SW 1271 (cell line): ENCODE data around the gene ATP8B4.
A peak's percentile ranks its signal among the peaks of the same experiment; 100 is the strongest.

Source experiments
- DNase-seq, 2 experiments: peaks; one replicate each; lab custom pipeline; 2025; lab: John Stamatoyannopoulos, UW

The ATP8B4 gene

DNA sequence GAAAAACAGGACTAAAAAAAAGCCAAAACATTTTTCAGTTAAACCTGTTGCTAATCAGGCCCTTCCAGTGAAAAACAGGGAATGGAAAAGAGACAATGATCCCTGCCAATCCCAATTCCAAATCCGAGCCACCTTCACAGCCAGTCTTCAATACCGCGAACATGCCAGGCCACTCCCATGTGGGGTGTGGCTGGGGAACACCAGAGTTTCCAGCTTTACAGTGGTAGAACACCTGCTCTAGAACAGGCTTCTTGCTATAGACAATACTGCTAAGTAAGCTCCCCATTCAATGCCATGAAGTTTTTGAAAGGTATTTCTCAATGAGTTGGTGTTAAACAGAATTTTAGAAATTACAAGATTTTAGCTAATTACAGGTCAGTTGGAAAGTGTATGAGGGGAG is 228.3 kb downstream of the ATP8B4 start:
- DNase-seq, result no peak

DNA sequence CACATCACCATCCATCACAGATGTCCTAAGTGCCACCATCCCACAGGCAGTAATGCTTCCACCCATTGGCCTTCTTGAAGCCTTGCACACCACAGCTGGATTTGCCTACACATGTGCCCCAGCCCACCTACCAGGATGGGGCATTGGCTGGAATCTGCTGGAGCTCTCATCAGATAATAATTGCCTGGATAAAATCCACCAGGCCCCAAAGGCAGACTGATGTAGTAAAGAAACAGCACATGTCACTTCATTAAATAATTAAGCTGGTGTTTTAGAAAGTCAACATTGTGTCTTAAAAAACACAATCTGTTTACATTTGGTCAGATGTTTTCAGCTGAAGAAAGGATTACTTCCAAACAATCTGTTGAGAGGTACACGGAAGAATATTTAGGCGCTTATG is 229.5 kb downstream of the ATP8B4 start:
- no peak for DNase-seq

DNA sequence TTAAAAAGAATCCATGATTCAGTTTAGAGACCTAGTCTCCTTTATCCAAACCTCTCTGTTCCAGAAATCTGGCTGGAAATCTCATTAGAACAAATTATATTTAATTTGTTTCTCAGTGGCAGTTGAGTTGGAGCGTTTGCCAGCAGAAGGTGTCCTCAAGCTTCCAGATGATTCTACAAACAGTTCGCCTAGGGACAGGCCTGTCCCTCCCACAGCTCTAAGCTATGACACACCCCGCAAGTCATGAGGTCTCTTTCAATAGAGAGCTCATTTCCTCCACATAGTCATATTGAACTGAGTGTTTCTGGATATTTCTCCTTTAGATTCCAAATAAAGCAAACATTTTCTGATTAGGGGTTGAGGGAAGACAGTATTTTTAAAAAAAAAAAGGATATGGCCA is 230.3 kb downstream of the ATP8B4 start:
- DNase-seq, result no peak

DNA sequence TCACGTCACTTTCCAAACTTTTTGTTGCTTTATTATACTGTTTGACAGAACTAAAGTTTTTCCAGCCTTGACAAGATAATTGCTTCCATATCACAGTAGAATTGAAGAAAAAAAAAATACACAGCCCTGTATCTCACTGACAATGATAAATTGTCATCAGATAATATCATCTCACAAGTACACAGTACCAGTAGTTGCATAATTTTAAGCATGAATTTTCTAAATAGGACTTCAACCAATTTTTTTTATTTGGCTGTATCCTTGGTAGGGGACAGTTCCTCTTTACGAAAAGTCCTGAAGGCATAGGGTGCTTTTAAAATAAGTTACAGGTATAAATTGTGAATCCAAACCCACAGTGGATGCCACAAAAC is 230.7 kb downstream of the ATP8B4 start:
- no peak for DNase-seq

DNA sequence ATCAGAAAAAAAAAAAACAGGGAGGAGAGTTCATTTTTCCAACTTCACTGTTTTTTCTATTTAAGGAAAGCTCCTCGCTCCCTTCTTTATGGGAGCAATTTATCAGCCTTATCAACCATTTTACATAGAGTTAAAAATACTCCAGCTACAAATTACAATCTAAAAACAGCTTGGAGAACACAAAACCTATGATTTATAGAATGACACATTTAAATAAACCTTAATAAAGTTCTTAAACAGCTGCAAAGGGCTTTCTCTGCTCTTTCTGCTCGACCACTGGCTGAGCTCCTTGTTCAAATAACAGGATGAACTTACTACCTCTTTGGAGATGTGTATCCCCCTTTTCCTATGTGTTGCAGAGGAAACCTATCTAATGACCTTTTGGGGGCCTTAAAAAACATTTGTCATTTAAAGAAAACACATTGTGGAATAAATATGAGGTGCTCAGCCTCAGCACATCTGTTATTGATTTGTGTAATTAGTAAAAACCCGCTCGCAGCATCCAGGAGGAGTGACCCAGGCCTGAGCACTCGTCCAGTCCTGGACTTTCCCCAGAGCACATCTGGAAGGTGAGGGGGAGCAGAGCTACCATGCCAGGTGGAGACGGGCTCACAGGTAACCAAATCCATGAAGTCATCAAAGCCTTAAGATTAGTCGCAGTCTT is 231.2 kb downstream of the ATP8B4 start:
- no peak for DNase-seq

DNA sequence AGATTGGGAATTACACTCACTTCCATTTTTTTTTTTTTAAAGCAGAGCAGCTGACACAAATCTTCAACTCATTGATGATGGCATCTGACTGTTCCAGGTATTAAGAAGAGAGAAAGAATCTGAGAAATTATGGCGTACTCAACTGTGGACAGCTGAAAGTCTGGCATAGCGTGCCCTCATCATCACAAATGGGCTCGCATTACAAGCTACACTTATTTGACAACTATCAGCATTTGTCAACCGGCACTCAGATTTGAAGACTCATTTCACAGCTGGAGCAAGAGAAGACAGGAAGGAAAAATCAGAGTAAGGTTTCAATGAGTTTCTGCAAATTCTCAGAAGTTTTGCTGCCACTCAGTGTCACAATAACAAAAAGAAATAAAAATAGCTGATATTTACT is 235.9 kb downstream of the ATP8B4 start:
- no peak for DNase-seq

DNA sequence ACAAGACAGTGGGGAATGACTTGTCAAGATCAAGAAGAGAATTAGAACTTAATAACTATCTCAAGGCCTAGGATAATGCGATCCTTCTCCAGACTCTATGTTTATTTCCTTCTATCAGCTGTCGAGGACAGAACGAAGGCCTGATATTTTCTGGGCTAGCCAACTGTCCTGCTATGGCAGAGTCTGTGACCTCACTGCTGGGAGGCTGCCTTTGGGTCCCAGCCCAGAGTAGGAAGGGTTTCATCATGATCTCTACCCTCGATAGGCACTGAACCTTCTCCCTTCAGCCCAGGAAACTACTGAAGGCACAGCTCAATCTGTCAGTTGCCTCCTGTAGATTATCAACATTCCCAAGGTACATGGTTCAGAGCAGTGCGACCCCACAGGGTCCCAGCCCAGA is 237.2 kb downstream of the ATP8B4 start:
- no peak for DNase-seq

DNA sequence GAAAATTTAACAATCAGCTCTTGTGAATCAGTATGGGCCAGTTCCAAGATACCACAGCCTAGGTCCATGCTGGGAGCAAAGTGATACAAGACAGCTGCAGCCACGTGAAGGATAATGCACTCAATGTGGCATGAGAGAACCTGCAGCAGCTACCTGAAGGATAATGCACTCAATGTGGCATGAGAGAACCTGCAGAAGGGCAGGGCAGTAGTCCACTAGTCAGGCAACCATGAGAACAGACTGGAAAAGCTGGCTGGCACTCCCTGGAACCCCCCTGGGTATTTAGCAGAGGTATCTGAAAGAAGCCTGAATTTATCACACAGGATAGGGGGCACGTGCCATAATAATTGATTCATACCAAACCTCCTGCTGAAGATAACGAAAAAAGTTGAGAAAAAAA is 237.6 kb downstream of the ATP8B4 start:
- DNase-seq, result no peak

DNA sequence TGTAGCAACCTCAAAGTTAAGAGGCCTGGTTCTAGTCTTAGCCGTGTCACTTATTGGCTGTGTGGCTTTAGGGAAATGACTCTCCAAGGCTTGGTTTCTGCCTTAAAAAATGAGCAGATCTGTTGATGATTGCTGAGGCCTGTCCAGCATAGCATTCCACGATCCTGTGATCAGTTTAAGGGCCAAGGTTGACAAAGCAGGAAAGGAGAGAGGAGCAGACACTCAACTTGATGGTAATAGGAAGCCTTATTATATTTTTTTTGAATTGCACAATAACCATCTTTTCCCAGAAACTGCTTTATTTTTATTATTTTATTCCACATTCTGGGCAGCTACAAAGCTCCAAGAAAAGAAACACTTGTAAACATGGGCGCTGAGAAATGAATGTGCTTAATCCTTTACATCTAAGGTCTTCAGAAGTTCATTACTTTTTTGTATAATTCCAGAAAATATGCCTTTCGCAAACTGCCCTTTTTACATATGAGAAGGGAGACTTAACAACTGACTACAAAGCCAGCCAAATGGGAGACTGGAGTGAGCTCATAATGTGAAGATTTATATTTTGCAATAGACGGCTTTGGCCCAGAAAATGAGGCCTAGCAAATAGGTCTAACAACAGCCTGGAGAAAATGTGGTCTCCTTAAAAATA is 241.0 kb downstream of the ATP8B4 start:
- no peak for DNase-seq

DNA sequence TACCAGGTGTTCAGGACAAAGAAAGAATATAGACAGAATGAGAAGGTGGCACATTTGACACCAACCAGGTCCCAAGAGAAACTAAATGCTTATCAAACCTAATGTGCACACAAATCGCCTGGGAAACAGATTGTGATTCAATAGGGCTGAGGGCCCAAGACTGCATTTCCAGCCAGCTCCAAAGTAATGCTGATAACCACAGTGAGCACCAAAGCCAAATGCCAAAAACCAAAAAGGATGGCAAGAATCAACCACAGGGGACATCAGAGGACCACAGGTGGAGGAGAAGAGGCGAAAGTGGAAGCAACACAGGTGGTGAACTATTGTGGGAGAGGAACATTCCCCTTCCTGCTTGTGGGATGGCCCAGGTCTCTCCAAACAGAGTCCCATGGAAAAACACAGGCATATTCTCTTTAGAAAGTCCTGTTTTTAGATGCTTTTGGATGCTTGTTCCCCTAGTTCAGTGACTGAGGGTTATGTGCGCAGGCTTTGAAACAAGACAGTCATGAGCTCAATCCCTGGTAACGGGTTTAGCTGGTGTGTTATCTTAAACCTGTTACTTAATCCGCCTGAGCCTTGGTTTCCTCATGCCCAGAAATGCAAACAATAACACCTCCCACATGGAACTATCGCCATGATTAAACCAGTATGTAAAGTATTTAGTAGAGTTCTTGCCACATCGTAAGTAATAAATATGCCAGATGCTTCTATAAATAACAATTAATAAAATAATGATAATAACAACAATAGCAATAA is 241.7 kb downstream of the ATP8B4 start:
- DNase-seq, result no peak

DNA sequence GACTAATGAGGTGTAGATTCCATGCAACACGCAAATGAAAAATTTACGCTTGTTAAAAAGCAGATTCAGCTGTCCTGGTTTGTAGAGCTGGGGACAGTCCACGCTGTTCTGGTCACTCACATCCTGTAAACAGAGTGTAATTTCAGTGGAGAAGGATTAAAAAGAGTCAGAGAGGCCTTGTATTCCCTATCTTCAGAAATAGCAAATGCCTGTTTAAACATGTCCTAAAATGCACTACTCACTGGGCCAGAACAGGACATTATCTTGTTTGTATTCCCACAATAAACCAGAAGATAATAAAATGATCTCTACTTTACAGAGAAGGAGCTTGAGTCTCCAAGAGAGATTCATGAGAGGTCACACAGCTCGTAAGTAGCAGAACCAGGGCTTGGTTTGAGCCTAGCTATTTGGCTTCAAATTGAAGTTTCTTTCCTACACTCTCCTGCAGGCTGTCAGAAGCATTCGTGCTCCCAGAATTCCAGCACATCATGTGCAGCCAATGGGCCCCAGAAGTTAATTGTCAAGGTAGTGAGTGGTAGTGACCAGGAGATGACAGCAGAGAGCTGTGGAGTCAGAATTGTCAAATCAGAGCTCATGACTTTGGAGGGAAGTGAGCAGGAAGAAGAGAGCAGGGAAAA is 242.5 kb downstream of the ATP8B4 start:
- DNase-seq, result peak in 1 of 2 experiments; percentile 11

DNA sequence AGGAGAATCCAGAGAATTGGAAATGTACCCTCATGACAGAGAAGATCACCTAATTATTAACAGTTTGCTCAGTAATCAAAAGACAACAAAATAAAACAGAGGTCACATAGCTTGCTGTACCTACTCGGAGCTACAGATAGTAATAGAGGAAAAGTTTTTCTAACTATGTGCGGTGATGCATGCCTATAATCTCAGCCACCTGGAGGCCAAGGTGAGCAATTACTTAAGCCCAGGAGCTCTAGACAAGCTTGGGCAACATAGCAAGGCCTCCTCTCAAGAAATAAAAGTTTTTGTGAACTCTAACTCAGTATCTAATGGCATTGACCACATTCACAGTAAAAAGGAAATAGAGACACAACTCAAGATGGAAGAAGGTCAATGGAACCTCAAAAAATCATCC is 243.6 kb downstream of the ATP8B4 start:
- DNase-seq, result no peak

DNA sequence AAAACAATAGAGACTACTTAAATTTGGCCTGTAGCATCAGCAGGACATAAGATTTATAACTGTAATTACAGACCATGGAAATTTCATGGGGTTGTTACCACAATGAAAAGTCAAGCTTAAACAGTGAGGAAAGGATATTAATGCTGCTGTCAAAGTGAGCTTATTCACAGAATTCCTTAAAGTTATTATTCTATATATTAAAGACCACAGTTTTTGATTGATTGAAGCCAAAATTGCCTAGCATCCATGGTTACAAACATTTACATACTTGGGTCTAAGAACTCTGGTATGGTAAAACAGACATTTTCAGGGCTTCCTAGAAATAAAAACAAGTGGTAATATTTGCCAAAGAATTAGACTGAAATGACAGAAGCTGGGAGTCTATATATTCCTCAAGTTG is 248.6 kb downstream of the ATP8B4 start:
- no peak for DNase-seq

DNA sequence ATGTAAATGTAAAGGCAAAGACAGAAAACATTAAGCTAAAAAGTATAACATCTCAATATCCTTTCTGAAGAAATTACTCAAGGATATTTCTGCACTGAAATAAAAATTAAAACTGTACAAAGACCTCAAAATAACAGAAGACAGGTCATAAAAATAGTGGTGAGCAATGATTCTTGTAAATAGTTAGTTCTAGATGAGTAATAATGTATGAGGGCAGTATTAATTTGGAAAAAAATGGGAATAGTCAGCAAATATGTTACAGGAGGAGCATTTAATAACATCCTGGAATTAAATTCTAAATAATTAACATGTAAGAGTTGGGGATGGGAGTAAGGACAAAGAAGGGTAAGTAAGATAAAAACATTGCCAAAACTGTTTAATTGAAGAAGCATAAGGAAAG is 250.7 kb downstream of the ATP8B4 start:
- DNase-seq, result no peak

DNA sequence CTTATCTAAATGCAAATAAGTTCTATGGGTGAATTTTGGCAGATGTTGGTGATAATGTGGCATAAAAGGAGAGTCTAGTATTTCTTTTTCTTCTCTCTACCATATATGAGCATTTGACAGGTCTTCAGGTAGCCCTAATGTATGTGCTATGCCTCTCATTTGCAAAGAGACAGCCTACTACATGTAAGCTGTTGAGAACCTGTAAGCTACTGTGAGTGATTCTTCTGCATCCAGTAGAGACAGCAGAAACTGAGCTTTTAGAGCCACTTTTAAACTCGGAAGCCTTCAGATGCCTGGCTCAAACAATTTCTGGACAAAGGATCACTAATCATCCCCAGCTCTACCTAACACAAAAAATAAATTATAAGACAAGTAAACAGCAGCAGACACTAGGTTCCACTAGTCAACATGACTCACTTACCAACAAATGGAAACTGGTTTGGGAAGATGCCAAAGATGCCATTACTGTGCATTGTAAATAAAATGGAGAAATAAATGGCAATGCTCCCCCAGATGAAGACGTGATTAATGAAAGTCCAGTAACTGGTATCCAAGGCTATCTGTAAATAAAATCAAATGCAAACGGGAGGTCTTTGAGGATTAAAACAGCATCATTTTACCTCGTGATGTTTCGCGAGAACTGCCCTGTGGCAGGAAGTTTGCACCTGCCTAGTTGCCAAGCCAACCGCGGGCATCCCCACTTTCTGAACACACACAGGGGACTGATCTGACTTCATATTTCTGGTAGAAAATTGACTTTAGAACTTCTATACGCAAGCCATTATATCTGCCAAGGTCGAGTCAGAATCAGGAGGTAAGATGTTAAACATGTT is 252.9 kb downstream of the ATP8B4 start:
- DNase-seq, result no peak

DNA sequence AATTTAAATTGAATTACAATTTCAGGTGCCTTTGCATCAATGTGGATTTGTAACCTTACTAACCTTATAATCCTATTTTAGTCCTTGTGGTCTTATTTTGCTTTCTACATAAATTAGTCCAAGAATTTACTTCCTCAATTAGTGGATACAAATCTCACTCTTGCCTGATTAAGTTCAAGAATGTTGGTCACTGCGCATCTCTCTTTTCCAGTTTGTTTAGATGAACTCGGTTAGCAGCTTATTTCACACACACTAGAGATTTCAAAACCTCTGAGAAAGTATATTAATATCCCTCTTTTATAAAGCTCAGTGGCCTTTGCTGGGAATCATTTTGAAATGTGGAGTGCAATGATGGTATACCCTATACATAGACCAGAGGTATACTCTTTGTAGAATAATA is 254.8 kb downstream of the ATP8B4 start:
- no peak for DNase-seq

DNA sequence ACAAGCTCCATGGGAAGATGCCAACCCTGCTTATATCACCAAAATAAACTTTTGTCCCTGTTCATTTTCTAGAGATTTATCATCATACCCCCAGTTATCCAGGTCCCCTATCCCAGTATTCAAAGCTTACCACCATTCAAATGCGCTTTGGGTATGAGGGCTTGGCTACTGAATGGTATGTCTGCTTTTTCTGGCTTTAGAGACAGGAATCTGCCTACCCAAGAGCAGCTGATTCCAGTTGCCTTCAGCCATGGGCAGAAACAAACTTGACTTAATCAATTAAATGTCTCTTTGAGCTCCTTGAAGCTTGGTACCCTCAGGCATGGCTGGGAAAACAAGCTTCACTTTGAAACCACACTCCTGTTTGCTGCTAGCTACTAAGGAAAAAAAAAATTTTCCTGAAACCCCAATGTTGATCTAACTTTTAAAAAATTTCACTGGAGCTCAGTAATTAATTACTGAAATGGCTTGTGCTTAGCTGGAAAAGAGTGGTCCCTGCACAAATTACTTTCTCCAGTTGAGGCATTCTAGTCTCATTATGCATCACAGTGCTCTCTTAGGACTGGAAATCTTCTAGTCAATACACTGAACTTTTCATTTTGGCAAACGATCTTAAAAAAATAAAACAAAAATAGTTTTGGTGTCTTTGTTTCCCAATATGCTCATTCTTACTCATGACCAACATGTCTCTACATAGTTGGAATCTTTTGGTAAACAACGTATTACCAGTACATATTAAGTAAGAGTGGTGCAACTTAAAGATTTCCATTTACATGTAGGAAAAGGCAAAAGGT is 255.4 kb downstream of the ATP8B4 start:
- no peak for DNase-seq

DNA sequence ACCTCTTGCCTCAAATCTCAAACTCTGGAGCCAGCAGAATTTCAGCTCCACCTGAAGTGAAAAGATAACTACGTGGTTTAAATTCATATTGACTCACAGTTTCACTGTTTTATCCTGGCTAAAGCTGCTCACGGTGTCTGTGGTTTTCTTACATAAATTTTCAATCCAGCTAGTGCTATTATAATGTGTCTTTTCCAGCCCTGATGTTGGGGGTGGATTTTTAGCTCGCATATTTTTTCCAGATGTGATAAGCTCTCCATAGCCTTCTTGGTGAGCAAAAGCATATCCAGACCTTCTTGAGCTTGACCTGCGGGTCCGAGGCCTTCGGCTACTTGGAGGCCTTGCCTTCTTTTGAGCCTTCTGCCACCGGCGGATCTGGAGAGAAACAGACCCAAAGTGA is 258.9 kb downstream of the ATP8B4 start:
- DNase-seq, result no peak

DNA sequence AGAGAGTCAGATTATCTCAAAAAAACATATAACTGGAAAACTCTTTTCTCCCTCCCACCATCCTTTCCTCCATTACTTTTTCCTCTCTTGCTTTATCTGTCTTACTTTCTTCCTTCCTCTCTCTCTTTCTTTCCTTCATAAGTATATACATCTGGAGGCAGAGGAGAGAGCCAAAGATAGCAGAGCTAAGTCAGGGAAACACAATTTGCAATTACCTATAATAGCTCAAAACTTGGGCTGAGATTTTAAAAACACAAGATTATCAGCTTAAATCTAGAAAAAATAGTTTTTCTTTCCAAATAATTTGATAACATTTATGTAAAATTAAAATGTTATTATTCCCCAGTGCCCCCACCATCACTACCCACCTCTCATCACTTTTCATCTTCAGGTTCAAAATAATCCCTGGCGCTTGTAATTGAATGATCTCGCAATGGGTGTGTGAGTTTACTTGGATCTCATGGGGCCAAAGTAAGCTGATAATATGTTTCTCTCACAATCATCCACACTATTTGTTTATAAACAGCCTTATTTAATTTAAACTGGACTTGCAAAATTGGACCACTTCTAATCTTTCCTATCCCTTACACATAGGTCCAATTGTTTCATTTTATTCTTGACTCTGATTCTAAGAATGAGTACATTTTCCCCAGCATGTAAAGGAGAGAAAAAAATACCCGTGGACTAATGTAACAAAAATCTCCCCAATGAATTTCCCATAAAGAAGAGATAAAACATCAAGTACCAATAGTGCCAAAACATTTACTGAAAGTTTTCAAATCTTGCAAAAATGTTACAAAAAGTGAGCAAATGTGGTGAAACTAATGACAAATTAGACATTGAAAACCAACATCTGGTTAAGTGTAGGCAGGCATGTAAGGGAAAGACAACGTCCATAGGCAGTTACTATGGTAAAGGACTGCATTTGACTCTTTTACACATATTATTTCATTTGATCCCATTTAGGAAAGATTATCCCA is 261.2 kb downstream of the ATP8B4 start:
- no peak for DNase-seq
